ENCODE measurements around the gene ZBTB7B.

ZBTB7B gene

DNA sequence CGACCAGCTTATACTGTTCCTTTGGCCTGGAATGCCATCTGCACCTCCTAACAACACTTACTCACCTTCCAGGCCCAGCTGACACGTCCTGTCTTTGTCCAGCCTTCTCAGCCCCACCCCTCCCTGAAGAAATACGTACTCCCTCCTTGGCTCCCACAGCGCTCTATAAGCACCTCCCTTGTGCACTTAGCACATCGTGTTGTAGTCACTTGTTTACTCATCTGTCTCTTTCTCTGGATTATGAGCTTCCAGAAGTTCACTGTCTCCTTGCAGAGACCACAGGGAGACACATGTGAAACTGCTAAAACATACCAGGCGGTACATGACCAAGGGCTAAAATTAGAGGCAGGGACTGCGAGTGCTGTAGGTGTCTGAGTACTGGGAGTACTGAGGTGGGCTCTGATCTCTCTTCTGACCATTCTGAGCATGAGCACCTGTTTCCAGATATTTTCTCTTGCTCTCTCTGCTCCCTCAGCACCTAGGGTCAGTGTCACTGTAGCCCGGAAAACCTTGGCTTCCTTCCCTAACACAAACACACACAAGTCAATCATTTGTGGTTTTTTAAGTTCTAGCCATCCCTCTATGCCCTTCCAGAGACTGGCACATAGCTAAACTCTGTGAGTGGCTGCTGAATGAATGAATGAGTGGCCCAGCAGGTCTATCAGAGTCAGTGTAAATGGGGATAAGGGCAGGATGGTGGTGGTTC lies 36.2 kb downstream of the ZBTB7B start:
- DNase-seq (ENCODE audit: low spot score), result no peak

DNA sequence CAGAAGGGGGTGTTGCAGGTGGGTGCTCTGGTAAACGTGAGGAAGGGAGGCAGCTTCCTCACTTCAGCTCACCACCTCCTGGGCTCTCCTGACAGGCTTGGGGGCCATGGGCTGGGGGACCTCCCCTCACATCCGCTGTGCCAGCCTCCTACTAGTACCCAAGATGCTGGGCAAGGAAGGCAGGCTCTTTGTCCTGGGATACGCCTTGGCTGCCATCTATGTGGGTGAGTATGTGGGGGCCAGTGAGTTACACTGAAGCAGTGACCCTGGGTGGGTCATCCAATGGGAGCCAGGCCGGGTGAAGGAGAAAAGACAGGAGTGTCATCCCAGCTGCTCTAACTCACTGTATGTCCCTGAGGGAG lies 36.7 kb downstream of the ZBTB7B start:
- no peak for DNase-seq (ENCODE audit: low spot score)

- no peak for DNase-seq (ENCODE audit: low spot score)
Measured at GRCh38 chr1:155040358-155041093, 37.9 kb downstream of the ZBTB7B start.

DNA sequence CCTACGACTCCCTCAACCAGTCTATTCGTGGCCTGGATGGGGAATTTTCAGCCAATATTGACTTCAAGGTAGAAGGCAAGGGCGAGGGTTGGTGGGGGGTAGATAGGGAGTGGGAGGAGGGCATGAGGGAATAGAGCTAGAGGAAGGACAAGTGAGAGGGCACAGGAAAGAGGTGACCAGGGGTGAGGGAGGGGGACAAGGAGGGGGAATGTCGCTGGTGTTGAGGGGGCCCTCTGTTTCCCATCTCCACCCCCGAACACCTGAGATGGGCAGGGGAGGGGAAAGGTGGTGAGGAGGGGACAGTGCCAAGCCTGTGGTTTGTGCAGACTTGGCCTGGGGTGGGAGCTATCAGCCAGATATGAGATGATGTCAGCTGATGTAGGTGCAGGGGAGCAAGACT lies 40.2 kb downstream of the ZBTB7B start:
- no peak for DNase-seq (ENCODE audit: low spot score)

DNA sequence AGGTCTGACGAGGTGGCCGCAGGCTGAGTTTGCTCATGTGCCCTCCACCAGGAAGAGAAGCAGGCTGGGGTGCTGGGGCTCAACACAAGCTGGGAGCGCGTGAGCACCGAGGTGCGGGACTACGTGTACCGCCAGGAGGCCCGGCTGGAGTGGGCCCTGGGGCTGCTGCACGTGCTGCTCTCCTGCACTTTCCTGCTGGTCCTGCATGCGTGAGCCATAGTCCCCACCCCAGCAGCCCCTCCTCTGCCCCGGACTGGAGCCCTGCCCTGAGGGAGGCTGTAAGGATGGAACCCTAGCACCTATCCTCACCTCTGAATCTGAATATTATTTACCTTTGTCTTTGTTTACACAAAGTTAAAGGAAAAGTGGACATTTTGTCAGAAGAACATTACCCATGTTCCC lies 40.7 kb downstream of the ZBTB7B start:
- DNase-seq (ENCODE audit: low spot score), result no peak

DNA sequence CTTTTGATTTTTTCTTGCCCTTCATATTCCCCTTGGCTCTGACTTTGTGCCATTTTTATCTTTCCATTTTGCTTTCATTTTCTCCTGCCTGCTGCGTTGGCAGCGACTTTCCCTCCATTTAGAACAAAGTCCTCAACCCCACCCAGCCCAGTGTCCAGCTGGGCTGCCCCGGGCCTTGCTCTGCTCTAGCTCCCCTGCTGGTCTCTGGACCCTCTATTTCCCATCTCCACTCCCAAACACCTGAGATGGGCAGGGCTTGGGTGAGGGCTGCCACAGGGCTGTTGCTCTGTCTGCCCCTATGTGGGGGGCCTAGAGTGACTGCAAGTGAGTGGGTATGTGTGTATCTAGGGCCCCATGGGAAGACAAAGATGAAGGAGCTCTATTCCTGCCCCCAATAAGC lies 41.2 kb downstream of the ZBTB7B start:
- no peak for DNase-seq (ENCODE audit: low spot score)

GRCh38 chr1:155044365-155044764 lies 41.8 kb downstream of the ZBTB7B start:
- DNase-seq (ENCODE audit: low spot score), result no peak

GRCh38 chr1:155044812-155045657 lies 42.4 kb downstream of the ZBTB7B start:
- DNase-seq (ENCODE audit: low spot score), result peak; percentile 90

DNA sequence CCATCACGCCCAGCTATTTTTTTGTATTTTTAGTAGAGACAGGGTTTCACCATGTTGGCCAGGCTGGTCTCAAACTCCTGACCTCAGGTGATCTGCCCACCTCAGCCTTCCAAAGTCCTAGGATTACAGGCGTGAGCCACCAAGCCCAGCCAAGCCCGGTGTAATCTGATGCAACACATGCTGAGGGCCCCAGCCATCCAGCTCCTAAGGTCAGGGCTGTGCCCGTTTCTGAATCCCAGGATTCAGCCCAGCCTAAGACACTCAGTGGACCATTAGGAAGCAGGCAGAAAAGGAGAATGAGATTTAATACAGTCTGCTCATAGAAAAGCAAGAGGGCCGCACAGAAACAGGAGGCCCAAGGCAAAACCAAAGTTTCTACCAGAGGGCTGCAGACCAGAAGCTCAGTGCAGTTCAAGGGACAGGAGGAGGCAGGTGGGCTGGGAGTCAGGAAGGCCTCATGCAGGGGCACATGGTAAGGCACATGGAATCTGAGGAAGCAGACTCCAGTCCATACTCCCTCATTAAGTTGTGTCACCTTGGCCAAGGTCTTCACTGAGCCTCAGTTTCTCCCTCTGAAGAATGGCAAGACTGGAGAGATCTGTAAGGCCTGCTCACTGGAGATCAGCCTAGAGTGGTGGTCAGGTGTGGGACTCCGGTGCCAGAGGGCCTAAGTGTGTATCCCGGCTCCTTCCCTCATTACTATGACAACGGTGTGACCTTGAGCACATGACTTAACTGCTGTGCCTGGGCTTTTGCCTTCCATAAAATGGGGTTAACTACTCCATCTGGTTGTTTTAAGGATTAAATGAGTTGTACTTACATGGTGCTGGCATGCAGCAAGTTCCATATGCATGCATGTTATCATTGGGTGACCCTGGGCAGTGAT lies 46.1 kb downstream of the ZBTB7B start:
- no peak for DNase-seq (ENCODE audit: low spot score)

DNA sequence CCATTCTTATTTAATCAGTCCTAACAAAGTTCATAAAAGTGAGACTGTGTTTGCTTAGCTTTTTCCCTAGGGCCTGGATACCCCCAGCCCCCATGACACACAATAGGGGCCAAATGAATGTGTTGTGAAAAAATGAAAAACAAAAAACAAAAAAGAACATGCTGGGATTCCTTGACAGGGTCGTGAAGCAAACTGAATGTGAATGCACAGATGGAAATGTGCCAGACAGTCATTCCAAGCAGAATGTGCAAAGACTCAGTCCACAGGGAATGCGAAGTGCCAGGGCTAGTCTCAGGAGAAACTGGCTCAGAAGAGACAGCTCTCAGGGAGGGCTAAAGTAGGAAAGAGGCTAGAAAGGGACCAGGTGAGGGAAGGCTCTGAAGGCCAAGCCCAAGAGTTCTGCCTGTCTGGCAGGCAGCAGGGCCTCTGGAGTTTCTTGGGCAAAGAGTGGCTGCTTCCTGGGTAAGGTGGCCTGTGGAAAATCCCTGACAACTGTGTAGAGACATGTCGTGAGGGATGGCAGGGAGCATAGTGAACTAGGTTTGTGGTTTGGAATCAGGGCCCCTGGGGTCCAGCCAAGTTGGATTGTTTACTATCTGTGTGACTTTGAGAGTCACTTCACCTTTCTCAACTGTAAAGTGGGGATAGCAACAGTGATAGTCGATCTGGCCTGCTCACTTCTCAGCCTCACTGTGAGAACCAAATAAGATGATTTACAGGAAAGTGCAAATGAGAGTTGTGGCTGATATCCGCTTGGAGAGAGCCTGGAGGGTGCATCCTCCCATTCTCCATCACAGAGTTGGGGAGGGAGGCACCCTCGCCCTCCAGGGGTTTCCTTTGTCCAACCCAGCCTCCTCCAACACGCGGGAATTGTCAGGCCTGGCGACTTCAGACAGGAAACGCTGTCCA lies 47.3 kb downstream of the ZBTB7B start:
- peak; percentile 76 for DNase-seq (ENCODE audit: low spot score)

- DNase-seq (ENCODE audit: low spot score), result peak; percentile 94
Measured at GRCh38 chr1:155050560-155051341, 48.1 kb downstream of the ZBTB7B start, which contains the start of gene ADAM15. Gene ADAM15 (plus strand): TSS chr1:155051316. CDS start chr1:155051387, 71 bp downstream.

DNA sequence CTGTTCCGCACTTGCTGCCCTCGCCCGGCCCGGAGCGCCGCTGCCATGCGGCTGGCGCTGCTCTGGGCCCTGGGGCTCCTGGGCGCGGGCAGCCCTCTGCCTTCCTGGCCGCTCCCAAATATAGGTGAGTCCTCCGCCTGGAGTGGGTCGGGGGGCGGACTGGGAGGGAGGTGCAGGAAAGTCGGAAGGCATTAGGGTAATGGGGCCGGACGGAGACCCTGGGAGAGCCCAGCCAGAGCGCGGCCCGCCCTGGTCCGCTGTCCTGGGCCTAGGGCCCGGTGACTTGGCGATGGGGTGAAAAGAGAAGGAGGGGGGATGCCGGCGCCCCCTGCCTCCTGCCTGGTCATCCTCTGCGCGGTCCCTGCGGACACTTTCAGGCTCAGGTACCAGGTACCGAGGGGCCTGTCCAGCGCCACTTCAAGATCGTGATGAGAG lies 48.8 kb downstream of the ZBTB7B start:
- no peak for DNase-seq (ENCODE audit: low spot score)

GRCh38 chr1:155051777-155052398 lies 49.3 kb downstream of the ZBTB7B start:
- peak; percentile 70 for DNase-seq (ENCODE audit: low spot score)

DNA sequence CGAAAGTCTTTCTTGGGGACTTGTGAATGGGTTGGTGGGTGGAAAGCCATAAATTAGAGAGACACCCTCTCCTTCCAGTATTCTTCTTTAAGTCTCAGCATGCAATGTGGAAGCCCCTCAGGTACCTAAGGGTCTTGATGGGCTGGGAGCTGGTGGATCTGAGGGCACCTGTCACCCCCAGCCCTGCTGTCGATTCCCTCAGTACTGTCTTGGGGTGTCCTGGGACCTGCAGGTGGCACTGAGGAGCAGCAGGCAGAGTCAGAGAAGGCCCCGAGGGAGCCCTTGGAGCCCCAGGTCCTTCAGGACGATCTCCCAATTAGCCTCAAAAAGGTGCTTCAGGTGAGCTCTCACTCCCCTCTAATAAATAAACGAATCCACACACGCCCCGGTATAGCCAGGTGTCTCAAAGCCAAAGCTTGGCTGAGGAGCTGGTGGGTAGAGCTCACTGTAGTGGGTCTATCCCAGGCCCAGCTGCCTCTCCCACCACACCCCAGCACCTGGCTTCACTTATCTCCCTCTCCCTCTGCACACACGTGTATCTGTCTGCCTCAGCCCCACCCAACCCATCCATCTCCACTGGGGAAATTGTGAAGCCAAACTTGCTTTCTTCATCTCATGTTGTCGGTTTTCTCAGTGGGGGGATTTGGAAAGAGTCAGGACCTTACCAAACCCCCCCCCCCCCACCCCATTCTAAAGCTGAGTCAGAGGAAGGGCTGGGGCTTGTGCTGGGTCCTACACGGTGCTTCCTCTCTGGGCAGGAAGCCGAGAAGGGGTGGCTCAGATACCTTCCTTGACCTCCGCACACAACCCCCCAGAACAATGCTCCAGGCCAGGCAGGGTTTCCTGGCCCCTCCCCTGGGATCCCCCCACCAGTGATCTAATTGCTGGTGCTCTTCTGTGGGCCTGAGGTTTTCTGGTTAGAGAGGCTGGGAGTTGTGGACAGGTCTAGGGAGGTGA lies 50.1 kb downstream of the ZBTB7B start:
- DNase-seq (ENCODE audit: low spot score), result peak; percentile 32

DNA sequence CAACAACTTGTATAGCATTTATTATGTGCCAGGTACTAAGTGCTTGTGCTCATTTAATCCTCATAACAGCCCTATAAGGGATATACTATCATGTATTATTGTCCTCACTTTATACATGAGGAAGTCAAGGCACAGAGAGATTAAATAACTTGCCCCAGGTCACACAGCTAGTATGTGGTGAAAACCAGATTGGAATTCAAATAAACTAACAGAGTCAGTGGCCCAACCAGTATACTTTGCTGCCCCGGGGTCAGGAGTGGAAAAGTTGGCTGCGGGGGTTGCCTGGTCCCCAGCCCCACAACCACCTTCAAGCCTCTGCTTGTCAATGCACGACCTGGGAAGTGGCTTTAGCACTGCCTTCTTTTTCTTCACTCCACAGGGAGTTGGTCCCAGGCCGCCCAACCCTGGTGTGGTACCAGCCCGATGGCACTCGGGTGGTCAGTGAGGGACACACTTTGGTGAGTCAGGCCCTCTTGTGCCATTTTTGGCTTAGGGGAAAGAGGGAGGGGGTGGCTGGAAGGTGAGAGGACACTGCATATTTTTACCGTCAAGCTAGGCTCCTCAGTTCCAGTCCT lies 51.0 kb downstream of the ZBTB7B start:
- DNase-seq (ENCODE audit: low spot score), result no peak

DNA sequence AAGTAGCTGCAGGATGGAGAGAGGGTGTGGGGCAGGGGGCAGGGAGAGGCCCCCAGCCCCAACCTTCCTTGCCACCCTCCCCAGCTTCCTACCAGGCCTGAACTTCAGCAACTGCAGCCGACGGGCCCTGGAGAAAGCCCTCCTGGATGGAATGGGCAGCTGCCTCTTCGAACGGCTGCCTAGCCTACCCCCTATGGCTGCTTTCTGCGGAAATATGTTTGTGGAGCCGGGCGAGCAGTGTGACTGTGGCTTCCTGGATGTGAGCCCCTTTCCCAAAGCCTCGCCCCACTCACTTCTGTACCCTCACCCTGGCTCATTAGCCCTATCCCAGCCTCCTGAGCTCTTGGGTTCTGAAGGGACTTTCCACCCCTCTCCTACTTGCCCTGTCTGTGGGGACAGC lies 54.5 kb downstream of the ZBTB7B start:
- DNase-seq (ENCODE audit: low spot score), result no peak

DNA sequence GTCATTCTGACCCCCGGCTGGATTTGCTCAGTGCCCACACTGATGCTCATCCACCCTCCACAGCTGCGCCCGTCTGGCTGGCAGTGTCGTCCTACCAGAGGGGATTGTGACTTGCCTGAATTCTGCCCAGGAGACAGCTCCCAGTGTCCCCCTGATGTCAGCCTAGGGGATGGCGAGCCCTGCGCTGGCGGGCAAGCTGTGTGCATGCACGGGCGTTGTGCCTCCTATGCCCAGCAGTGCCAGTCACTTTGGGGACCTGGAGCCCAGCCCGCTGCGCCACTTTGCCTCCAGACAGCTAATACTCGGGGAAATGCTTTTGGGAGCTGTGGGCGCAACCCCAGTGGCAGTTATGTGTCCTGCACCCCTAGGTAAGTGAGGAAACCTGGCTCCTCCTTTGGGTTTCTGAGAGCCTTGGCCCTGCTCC lies 55.2 kb downstream of the ZBTB7B start:
- DNase-seq (ENCODE audit: low spot score), result no peak

GRCh38 chr1:155060736-155061135 lies 58.1 kb downstream of the ZBTB7B start:
- no peak for DNase-seq (ENCODE audit: low spot score)
